HG02970 (cell line): ENCODE data around the gene PRDM8.

Source experiments
- ATAC-seq: cut with Tn5 transposase; IDR thresholded peaks from one replicate; pipeline ENCODE4 v1.9.1; 2021; ENCODE audit warnings: mild to moderate bottlenecking, moderate library complexity, moderate number of reproducible peaks; ENCODE audit not compliant: unreplicated experiment, low FRiP score

PRDM8 gene

DNA sequence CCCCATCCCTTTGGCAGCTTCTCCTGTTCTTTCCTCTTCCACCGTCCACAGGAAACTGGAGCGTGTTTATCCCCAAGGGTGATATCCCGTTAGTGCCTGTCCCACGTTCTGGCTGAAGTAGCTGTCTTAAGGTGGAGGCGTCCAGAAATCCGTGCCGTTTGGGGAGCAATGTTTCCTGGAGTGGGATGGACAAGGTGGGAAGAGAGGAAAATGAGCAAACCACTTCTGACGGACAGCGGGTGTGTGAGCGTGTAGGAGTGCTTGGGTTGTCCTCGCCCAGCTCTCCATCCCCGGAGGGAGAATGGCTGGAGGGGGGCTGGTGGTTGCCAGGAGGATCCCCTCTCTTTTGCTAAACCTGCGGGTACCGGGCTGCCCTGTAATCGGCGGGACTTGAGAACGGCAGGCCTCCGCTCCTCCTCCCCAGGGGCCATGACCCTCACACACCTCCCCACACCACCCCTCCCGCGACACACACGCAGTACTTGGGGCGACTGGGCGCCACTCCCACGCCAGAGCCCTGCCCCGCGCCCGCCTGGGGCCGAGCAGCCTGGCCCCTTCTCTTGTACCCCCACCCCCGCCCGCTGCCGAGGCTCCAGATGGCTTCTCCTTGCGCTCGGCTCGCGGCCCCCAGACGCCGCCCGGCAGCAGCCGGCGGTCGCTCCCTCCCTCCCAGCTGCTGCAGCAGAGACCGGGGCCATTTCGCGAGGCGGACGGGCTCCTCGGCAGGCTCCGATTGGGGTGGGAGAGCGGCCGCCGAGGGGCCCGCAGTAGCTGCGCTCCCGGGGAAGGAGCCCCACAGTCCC is 13.9 kb upstream of the PRDM8 start:
- ATAC-seq: peak; percentile 16

DNA sequence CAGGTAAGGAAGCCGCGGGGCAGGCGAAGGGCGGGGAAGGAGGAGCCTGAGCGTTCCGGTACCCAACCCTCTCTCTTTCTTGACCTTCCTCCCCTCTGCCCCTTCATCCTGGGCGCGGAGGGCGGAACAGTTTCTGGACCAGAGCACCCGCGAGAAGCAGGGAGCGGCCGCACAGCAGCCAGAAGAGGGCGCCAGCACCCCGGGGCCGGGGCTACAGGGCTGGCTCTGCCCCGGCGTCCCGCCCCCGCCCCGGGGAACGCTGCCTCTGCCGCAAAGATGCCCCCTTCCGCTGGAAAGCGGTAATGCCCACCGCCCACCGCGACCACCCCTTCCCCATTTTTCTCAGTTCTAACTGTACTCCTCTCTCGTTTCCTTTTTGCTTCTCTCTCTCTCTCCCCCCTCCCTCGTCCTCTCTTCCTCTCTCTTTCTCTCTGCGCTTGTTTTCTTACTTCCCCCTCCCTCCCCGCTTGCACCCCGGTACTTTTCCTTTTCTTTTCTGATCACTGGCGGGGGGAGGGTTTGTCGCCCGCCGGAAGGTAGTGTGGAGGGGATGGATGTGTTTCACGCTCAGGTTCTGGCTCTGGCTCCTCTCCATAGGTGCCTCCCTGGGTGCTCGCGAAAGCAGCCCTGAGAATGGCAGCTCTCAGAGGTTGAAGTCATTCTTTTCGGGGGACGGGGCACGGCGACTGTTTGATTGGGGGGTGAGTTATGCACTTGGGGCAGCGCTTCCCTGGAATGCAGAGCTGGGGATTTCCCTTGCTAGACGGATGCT is 13.1 kb upstream of the PRDM8 start:
- ATAC-seq: peak; percentile 94

DNA sequence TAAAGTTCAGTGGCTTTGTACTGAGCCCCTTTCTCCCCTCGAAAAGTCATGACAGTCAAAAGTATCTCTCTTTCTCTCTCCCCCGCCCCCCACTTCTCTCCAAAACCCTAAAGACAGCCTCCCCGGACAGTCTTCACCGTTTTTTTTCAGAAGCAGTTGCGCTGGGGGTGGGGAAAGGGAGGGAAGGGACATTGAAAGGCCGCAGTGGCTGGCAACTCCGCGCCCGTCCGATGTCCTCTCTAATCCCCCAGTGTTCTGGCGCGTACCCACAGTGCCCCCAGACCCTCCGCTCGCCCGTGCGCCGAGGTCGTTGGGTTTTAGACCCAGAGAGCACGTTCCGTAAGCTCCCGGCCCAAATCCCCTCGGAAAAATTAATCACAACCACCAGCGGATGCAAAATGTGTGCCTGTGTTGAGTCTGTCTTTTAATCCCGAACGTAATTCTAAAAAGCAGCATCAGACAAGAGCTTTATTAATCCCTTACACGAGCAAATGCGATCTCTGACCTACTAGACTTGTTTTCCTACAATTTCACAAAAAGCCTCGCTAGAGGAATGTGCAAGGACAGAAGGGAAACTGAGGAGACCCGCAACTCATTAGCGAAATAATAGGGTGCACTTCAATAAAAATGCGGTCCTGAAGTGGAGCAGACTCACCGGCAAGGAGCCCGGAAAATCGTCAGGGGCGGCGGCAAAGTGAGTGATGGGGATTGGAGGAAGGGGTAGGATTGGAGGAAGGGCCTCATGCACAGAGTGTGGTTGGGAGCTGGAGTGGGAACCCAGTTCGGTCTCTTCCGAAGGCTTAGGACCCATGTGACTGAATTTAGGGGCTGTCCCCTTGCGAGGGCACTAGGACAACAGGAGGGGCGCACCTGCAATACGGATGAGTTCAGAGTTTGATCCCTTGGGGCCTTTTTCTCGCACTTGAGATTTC is 12.2 kb upstream of the PRDM8 start:
- ATAC-seq: no peak

DNA sequence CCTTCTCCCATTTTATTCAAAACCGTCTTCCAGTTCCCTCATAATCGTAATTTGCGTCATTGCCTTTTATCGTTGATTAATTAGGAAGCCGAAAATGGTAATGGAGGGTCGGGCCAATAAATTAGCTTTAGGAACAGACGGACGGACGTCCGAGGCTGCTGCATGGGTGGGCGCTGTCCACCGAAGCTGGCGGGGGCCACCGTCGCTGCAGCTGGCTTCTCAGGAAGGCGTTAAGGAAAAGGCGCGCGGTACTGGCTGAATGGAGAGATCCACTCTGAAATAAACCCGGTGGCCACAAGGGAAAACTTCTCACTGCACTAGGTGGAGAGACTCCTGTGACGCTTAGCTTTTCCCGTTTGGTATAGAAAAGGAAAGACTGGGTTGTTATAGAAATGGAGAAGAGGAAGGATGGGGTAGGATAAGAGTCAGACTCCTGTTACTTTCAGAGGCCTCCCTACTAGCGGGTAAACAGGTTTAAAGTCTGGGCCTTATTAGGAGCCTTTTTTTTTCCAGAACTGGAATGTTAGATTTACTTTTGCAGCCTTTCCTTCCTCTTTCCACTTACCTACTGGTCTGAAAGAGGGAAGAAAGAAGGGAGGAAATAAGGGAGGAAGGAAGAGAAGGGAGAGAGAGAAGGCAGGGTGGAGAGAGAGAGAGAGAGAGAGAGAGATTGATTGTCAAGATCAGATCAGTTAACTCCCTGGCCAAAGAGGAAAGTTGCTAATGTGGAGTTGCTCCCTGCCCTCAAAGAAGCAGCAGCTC is 11.3 kb upstream of the PRDM8 start:
- no peak for ATAC-seq

DNA sequence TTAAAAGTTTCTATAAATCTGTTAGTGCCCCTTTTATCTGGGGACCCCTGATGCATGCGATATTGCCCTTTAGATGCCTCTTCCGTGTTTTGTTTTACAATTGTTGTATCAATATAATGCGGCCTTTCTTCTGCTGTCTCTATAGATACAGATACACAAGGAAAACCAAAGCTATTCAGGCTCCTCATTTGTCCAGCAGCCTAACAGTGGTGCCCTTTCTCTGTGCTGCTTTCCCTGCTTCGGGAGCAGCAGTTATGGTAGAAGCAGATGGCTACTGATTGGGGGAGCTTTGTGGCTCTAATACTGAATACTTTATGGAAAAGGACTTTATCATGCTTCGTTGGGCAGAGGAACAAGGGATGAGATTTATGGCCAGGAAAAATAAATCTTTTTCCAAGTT is 10.6 kb upstream of the PRDM8 start:
- no peak for ATAC-seq

DNA sequence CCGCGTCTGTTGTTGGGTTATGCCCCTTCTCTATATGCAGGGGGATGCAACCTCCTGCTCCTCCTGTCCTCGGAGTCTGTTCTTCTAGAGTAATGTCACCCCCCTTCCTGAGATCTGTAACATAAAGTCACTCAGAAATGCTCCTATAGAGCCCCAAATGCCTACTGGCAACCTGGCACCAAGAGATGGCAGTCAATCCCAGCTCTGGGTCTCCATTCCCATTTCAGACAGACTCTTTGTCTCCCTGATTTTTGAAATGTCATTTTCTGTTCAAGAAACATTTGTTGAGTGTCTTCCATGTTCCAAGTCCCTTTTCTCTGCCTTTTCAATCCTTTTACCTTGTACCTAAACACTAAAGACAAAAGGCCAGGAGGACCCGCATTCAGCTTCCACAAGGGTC is 9.6 kb upstream of the PRDM8 start:
- ATAC-seq: no peak

DNA sequence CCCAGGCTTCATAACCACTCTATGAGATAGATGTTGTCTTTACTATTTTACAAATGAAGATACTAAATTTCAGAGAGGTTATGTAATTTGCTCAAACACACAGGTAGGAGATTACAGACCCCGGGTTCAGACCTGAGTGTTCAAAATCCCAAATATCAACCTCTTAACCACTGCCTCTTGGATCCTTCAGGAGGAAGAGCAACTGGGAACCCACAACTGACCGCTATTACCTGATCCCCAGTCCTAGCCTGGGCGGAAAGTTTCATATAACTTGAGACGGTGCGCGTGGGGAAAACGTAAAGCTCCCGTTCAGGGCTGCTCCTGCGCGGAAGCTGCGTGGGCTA is 8.9 kb upstream of the PRDM8 start:
- no peak for ATAC-seq

DNA sequence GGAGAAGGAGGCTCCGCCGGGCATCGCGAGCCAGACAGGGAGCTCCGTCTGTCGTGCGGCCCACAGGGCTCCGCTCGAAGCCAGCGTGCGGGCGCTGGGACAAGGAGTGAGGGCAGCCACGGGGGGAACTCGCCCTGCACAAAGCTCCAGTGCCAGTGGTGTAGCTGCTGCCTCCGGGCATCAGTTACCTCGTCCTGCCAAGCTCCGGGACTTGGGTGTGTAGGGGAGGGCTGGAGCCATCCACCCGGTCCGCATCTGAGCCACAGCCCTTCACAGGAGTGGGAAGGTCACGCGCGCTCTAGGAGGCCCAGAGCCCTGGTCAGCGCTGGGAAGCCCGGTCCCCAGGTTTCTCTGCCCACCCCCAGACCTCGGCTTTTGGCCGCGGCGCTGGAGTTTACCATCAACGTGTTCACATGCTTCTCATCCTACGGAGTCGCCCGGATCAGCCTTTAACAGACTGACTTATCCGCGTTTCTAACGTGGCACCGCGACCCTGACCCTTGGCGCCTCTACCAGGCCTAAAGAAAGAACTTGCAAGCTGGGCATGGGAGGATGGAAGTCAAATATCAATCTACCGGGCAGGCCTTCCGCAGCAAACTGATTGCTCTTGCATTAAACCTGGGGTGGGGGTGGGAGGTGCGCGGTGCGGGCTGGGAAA is 8.4 kb upstream of the PRDM8 start:
- ATAC-seq: no peak

DNA sequence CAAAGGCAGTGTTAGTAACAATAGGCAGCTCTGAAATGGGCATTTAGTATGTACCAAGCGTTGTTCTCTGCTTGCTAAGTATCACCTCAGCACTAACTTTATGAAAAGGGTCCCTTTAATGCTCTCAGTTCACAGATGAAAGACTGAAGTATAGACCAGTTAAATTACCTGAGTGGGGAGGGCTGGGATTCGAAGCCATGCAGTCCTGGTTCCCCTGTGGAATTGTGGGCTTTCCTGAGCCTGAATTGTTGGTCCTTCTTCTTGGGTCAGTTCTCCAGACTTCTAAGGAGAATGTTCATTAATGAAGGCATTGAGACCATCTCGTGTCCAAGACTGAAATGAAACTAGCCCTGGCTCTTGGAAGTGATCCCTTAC is 7.7 kb upstream of the PRDM8 start:
- ATAC-seq: no peak

DNA sequence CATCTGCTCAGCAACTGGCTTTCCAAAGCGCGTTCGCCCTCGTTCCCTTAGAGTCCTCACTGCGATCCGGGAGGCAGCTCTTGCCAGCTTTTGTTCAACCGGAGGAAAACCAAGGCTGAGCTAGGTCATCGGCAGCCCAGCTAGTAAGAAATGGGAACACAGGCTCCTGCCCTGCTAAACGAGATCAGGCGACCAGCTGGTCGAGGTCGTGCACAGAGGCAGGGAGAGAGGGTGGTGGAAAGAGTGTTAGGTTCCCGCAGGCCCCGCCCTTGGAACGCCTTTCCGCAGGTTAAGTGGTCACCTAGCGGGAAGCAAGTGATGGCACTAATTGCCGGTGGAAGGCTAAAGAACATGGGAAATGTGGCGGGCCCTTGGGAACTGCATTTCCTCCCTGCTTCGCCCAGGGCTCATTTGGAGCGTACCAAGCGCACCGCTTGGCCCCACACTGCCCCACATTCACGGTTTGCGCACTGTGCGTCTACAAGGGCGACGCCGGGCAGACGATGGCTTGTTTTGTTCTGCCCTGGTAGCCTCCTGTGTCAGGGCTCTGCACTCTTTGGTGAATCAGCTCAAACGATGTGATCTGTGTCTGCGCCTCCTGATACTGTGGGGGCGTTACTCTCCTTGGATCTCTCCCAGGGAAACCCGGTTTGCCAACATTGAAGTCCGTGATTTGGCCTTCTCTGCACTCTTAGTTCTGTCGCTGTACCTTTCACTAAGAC is 7.2 kb upstream of the PRDM8 start:
- no peak for ATAC-seq

DNA sequence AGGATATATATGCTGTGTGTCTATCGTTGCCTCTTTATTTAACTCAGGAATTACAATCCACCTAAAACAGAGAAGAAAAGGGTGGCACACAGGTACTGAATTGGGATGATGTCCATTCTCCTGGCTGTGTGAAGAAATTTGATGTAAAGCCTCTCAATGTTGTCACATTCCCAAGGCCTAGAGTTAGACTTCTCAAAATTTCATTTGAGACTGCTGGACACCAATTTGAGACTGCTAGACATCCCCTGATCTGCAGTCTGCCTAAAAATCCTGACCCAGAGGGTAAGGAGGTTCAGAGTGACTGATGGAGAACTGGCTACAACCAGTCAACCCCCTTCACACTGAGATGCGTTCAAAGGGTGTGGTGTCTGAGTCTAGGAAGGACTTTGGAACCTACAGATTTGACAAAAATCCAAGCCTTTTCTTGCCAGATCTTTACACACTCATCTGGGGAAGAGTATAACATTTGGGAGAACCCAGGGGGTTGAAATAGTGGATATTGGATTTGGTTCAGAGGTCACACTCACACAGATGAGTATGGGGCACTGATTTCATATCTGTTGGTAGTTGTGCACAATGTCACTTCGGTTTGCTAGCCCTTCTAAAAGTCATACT is 4.9 kb upstream of the PRDM8 start:
- no peak for ATAC-seq

DNA sequence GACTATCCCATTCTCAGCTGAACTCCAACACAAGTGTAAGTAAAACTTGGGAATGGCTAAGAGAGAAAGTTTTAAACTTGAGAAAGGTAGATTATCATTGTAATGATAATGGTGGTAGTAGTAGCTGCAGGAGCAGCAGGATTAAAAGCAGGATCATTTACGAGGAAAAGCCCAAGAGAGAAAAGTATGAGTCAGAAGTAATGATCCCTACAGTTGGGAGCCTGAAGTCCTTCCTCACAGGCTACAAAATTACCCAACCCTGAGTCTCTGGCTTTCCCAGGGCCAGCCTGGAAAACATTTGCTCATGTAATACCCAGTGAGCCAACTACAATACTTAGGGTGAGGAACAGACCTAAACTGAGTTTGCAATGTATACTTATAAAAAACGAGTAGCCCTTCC is 4.4 kb upstream of the PRDM8 start:
- no peak for ATAC-seq

DNA sequence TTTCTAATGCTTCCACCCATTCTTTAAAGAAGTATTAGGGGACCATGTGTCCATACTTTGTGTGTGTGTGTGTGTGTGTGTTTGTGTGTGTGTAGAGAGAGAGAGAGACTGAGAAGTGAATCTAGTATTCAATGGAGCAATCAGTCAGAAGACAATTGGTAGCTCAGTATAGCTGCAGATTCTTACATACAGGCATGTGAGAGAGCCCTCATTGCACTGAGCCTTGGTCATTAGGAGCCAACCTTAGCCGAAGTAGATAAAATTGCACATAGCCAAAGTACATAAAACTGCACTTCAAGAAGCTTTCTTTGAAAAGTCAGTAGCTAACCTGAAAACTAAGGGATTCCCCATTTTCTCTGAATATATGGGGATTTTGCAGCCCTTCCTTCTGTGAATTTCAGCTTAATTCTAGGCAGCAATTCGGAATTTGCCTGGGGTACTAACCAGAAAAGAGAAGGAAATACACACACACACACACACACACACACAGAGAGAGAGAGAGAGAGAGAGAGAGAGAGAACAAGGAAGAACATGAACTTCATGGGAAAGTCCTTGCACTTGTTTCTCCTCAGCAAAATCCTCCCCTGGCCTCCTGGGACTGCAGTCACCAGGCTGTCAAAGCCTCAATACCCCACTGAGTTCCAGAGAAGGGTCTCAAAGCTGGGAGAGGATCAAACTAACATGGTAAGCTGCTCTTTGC is 1.7 kb upstream of the PRDM8 start:
- ATAC-seq: no peak

DNA sequence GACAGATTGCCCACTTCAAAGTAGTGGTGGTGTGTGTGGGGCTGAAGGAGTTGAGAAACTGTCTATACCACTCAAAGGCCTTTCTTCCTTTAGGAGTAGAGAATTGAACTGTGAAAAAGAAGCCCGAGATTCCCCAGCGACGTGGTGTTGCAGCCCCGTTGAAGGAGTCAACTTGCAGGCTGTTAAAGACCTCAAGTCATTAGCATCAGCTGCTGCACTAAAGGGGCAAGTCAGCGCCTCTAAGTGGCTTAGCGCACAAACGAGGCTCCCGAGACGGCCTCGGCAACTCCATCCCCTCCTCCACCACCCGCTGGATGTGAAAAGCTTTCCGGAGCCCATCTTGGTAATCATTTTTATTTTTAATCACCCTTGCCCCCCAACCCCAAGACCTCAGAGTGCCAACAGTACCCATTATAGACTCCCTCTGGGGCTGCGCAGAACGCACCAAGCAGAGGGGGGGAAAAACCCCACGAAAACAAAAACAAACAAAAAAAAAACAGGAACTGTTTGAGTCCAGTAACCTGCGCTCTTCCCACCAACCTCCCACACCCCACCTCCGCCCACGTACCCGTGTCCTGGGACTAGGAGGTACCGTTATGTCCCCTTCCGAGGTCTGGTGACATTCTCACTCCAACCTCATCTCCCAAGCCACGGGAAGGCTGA is 913 bp upstream of the PRDM8 start:
- ATAC-seq: no peak

DNA sequence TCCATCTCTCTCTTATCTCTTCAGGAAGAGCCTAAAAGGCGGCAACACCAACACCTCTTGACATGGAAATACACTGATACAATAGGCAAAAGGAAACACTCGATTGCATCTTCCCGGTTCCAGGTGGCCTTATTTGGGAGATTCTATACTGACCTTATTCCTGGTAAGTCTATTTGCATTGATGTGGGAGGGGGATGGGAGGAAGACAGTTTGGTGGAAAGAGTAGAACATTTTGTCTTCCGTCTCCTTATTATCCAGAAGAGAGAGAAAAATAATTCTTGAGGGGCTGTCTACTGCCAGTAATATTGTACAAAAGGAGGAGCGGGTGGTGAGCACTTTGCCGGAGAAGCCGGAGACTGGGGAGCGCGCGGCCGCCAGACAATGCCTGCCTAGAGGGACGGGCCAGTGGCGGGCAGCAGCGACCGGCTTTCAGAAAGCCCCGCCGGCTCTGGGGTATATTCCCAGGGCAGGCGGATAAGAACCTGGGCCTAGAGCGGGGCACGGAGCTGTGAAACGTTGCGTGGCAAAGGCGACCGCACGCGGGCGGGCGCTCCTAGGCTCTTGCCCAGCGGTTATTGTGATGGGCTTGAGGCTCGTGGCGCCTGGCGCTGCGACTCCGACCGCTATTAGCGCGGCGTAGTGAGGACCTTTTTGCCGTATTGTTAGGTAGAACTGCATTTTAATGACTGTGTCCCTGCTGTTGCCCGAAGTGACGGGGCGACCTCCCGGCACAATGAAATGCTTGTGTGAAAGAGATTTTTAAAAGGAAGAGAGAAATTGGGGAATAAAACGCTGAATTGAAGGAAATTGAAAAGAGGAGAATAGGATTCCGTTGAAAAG is 518 bp downstream of the PRDM8 start:
- no peak for ATAC-seq

DNA sequence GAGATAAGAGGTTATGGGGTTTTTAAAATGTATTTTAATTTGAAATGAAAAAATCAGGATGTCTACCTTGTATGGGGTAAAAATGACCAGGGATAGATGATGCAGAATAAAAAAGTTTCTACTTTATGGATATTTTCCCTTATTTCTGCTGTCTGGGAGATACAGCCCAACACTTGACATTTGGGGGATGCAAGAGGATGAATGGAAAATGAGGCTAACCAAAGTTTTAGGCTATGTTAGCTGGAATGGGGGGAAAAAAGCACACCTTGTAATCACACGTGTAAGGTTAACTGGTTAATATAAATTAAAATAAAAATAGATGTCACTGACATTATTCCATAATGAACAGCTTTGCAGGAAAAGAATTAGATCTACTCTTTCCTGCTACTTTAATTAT is 1.1 kb downstream of the PRDM8 start:
- no peak for ATAC-seq
